ENCODE data around the gene BICDL2.
"Not testable (repeated sequence)": the region's sequence is repeated elsewhere in the genome, so short reads cannot be mapped to it uniquely, and the experiment has no call there.

BICDL2 gene

GRCh38 chr16:3059723-3060242, 23.0 kb upstream of the BICDL2 start:
- no peak for TF ChIP-seq CTCF (conservative IDR thresholded peaks at IDR 0.05)
- H3K27ac ChIP-seq, result peak overlapping the region; percentile 68; the same call in 1 of the 2 replicates

GRCh38 chr16:3059041-3059722, 22.4 kb upstream of the BICDL2 start:
- peak overlapping the region; percentile 68; the same call in 1 of the 2 replicates for H3K27ac ChIP-seq

GRCh38 chr16:3058139-3059030, 21.6 kb upstream of the BICDL2 start:
- TF ChIP-seq CTCF (conservative IDR thresholded peaks at IDR 0.05), result no peak
- peak overlapping the region; percentile 68; the same call in 1 of the 2 replicates for H3K27ac ChIP-seq

More at GRCh38 chr16:3059041-3059722, 22.4 kb upstream of the BICDL2 start:
- peak; percentile 83 for TF ChIP-seq CTCF (conservative IDR thresholded peaks at IDR 0.05)

GRCh38 chr16:3057181-3058138, 20.7 kb upstream of the BICDL2 start:
- no peak for TF ChIP-seq CTCF (conservative IDR thresholded peaks at IDR 0.05)
- no peak overlapping the region for H3K27ac ChIP-seq

GRCh38 chr16:3056336-3057180, 19.8 kb upstream of the BICDL2 start:
- TF ChIP-seq CTCF (conservative IDR thresholded peaks at IDR 0.05), result no peak
- H3K27ac ChIP-seq, result no peak overlapping the region

GRCh38 chr16:3055734-3056115, 19.0 kb upstream of the BICDL2 start:
- not testable (repeated sequence) for H3K27ac ChIP-seq
